BJ (cell line): ENCODE measurements around the gene CACNA1C. TPM values are rescaled to one million over a fixed set of nuclear protein-coding genes. Genes with fewer than 3 reads are reported as not detected.

ENCODE experiments used
- CTCF ChIA-PET: fragments of 350-600 bp; formaldehyde crosslinking; extraction: SDS; loops from one replicate; lab custom pipeline; 2021; ENCODE audit warnings: antibody characterized with exemption, inconsistent platforms; lab: Yijun Ruan, JAX
- POLR2A ChIA-PET: fragments of 300-600 bp; sonication (Branson Sonifier 250); formaldehyde crosslinking; extraction: SDS; loops from one replicate; lab custom pipeline; 2021; ENCODE audit warnings: antibody characterized with exemption; lab: Charles Lee
- DNase-seq: peaks from one replicate; pipeline ENCODE4 v3.0.0-alpha.2; 2011; ENCODE audit warnings: low read depth
- H3K27me3 ChIP-seq: 2 replicates; pipeline ENCODE4 v1.6.0; 2011; ENCODE audit warnings: low read length; ENCODE audit not compliant: control insufficient read depth, insufficient read depth
- H3K36me3 ChIP-seq: 2 replicates; pipeline ENCODE4 v1.5.1; 2011; ENCODE audit warnings: low read length; ENCODE audit not compliant: control insufficient read depth, insufficient read depth
- H3K4me3 ChIP-seq: 2 replicates; pipeline ENCODE4 v1.5.1; 2011; ENCODE audit warnings: low read depth, mild to moderate bottlenecking, control low read depth, low read length
- polyA plus RNA-seq: library from polyadenylated mRNA; depleted of rRNA; stranded (reverse); fragments of >200 nt; gene quantifications from 2 replicates; pipeline ENCODE4 v1.2.3, GENCODE V29; 2011
- TF ChIP-seq, protein P1 (sequence below): IDR thresholded peaks from 2 replicates; pipeline ENCODE4 v1.5.1; 2011; ENCODE audit warnings: low read depth, mild to moderate bottlenecking, control low read depth, inconsistent platforms, low read length, moderate library complexity; ENCODE audit not compliant: insufficient read depth

Gene CACNA1C
- polyA plus RNA-seq, 1 experiment, result 14.7 TPM

DNA sequence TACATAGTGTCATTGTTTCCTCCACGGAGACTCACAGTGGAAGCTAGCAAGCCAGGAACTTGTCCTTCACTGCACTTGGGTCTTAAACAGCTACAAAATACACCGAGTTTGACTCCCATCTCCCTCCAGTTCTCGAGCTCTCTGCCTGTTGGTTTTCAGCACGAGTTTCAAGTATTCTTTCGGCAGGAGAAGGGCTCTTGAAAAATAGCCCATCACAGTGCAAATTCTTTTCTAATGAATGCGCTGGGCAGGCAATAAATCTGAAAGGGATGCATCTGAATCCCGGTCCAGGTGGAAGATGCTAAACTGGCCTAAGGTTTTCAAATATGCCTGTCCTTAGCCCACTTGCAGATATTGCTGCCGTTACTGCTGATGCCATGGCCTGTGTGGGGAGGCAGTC lies 173.9 kb downstream of the CACNA1C start:
- TF ChIP-seq, protein P1, sequence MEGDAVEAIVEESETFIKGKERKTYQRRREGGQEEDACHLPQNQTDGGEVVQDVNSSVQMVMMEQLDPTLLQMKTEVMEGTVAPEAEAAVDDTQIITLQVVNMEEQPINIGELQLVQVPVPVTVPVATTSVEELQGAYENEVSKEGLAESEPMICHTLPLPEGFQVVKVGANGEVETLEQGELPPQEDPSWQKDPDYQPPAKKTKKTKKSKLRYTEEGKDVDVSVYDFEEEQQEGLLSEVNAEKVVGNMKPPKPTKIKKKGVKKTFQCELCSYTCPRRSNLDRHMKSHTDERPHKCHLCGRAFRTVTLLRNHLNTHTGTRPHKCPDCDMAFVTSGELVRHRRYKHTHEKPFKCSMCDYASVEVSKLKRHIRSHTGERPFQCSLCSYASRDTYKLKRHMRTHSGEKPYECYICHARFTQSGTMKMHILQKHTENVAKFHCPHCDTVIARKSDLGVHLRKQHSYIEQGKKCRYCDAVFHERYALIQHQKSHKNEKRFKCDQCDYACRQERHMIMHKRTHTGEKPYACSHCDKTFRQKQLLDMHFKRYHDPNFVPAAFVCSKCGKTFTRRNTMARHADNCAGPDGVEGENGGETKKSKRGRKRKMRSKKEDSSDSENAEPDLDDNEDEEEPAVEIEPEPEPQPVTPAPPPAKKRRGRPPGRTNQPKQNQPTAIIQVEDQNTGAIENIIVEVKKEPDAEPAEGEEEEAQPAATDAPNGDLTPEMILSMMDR, result no peak
- H3K27me3 ChIP-seq, result no peaks in the 10 kb centered on the region
- ChIA-PET CTCF (interaction anchor here (0.6 kb wide), 1 partner anchor 74 kb away, joined by 3 read pairs; no protein-coding TSS in a partner anchor), POLR2A (no interaction called here)
- DNase-seq, result no peak
- H3K36me3 ChIP-seq, result no peaks in the 10 kb centered on the region; the same call in 1 of the 2 replicates
- H3K4me3 ChIP-seq, result no peak overlapping the region

DNA sequence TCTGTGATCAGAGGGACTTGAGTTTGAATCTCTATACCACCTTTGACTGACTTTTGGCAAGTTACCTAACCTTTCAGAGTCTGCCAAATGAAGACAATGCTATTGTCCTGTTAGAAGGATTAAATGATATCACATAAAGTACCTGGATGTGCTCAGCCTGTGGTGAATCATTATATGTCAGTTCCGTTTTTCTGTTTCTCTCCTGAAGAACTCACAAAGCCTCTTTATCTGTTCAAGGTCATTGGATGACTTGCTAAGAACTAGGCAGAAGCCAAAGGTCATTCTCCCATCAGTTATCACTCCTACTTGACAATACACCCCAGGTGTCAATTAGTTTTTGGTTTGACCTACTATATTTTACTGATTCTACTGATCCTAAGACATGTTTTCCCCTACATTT lies 174.6 kb downstream of the CACNA1C start:
- TF ChIP-seq, protein P1, result no peak
- ChIA-PET POLR2A (no interaction called here), CTCF (no interaction called here)

DNA sequence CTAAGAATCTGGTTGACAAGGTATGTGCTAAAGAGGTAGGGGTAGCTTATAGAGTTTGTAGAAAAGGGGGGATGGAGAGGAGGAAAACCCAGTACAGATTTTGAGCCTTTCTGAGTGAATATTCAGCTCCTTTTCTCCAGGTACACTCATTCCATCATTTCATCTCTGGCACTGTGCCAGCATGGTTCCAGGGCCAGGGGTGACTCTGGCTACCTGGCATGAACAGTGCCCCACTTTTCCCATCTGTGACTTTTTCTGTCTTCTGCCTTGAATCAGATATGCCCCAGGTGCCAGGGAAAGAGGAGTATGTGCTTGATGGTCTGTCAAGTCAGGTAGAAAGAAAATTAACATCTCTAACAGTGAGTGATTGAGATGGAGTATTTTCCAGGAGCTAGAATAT lies 175.7 kb downstream of the CACNA1C start:
- Histone ChIP-seq H3K27me3 (no peaks in the 10 kb centered on the region), H3K4me3 (no peak overlapping the region), H3K36me3 (no peaks in the 10 kb centered on the region; the same call in 1 of the 2 replicates)
- POLR2A ChIA-PET, result no interaction called here
- CTCF ChIA-PET, result interaction anchor here (0.8 kb wide), 1 partner anchor 167 kb away, joined by 4 read pairs; no protein-coding TSS in a partner anchor
- no peak for DNase-seq
- TF ChIP-seq, protein P1, result no peak

More for the DNA sequence above, 174.6 kb downstream of the CACNA1C start:
- H3K36me3 ChIP-seq, result no peaks in the 10 kb centered on the region; the same call in 1 of the 2 replicates
- no peaks in the 10 kb centered on the region for H3K27me3 ChIP-seq
- no peak for DNase-seq
- no peak overlapping the region for H3K4me3 ChIP-seq

DNA sequence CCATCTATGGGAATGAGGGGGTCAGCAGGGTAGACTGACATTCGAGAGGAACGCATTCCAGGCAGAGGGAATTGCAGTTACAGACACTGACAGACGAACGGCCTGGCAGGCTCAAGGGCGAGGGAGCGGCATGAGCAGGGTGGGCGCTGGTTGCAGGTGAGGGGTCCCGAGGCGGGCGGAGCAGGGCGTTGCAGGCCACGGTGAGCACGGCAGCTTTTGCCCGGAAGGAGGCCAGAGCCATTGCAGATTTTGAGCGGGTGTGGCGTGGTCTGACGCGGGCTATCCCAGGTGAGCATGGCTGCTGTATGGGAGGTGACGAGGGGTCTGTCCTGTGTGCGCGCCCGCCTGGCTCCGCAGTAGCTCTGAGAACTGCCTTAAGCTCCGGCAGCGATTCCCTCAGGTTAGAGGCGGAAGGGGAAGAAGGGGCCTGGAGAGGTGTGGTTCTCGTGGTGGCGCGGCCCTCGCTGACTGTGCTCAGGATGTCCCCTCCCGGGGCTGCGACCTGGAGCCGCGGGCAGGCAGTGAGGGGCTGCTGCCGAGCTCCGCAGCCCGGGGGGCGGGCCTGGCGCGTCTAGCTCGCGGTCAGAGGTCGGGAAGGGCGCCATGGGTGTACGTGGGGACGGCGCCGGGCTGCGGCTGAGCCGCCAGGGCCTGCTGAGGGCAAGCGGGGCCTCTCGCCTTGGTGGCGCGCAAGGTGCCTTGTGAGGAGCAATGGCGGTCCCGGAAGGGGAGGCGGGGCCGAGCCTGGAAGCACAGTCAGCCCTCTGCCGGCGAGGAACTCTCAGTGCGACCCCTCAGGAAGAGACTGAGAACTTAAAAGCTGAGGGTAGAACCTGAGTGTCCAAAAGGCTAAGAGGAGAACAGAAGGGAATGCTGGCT lies 177.1 kb downstream of the CACNA1C start:
- TF ChIP-seq, protein P1, result no peak
- DNase-seq, result no peak
- Histone ChIP-seq H3K4me3 (no peak overlapping the region), H3K27me3 (no peaks in the 10 kb centered on the region), H3K36me3 (no peaks in the 10 kb centered on the region; the same call in 1 of the 2 replicates)
- ChIA-PET POLR2A (no interaction called here), CTCF (no interaction called here)

DNA sequence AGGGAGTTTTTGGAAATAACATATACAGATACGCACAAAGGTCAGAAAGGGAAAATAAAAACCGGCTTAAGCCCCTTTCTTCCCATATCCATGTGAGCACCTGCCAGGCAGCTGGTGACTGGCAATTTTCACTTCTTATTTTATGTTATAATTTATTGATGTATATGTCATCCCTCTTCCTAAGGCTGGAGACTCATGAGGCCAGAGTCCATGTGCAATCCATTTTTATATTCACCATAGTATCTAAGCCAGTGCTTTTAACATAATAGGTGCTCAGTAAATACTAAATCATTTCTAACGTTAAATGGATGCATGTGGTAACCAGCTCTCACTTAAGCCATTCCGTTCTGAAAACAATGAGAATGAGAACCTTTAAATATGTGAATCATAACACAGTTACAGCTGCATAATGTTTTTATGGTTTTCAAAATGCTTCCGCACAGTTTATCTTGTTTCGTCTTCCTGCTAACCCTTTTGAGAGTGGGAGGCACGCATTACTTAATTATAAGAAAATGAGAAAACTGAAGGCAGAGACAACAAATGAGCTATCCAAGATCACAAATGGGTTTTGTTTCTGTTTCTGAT lies 178.3 kb downstream of the CACNA1C start:
- CTCF ChIA-PET, result interaction anchor here (0.7 to 1.3 kb wide), 4 partner anchors 9 to 53 kb away, joined by 3 to 4 read pairs (median 3); no protein-coding TSS in a partner anchor
- H3K4me3 ChIP-seq, result no peak overlapping the region
- H3K36me3 ChIP-seq, result no peaks in the 10 kb centered on the region; the same call in 1 of the 2 replicates
- no peaks in the 10 kb centered on the region for H3K27me3 ChIP-seq
- POLR2A ChIA-PET, result no interaction called here
- no peak for DNase-seq
- TF ChIP-seq, protein P1, result no peak
